HepG2 (cell line): ENCODE results near the gene GPBAR1. TPM values are rescaled to one million over a fixed set of nuclear protein-coding genes. Genes with fewer than 3 reads are reported as not detected.

Source experiments
- ARNT ChIP-seq: fragments of 450-650 bp; IDR thresholded peaks from 2 replicates; pipeline ENCODE4 v1.6.1; 2017
- ATF7 ChIP-seq, 2 experiments: fragments of 450-650 bp in 1 of 2; sonication (generic) in 1 of 2; formaldehyde crosslinking in 1 of 2; IDR thresholded peaks; 2 replicates each; pipeline versions ENCODE4 v1.4.0 to v1.6.1; 2016 to 2020; ENCODE audit warnings: antibody characterized with exemption in 1 of 2, mild to moderate bottlenecking in 1 of 2, missing genetic modification reagents in 1 of 2
- CREM ChIP-seq, 2 experiments: sonication (generic) in 1 of 2; formaldehyde crosslinking in 1 of 2; IDR thresholded peaks; 2 replicates each; pipeline versions ENCODE4 v1.4.0 to v1.6.1; 2016 to 2020; ENCODE audit warnings: antibody characterized with exemption in 1 of 2, mild to moderate bottlenecking in 1 of 2, missing genetic modification reagents in 1 of 2
- FOXA1 ChIP-seq, 2 experiments: fragments of 450-650 bp in 1 of 2; sonication (generic) in 1 of 2; formaldehyde crosslinking in 1 of 2; IDR thresholded peaks; 2 replicates each; pipeline versions ENCODE4 v1.4.0 to v1.6.1; 2016 to 2020; ENCODE audit warnings: missing genetic modification reagents in 1 of 2
- GFI1 ChIP-seq: sonication (generic); formaldehyde crosslinking; IDR thresholded peaks from 2 replicates; pipeline ENCODE4 v1.5.0; 2020; ENCODE audit warnings: missing genetic modification reagents, mild to moderate bottlenecking, borderline replicate concordance
- JDP2 ChIP-seq: sonication (generic); formaldehyde crosslinking; IDR thresholded peaks from 2 replicates; pipeline ENCODE4 v1.8.1; 2022; ENCODE audit warnings: missing genetic modification reagents, borderline replicate concordance
- NCOA2 ChIP-seq: sonication (generic); formaldehyde crosslinking; IDR thresholded peaks from 2 replicates; pipeline ENCODE4 v1.8.0; 2022; ENCODE audit warnings: inconsistent platforms
- NFYC ChIP-seq: IDR thresholded peaks from 2 replicates; pipeline ENCODE4 v1.6.1; 2016; ENCODE audit warnings: missing genetic modification reagents, missing compliant biosample characterization
- PAXIP1 ChIP-seq: sonication (generic); formaldehyde crosslinking; conservative IDR thresholded peaks from 2 replicates; pipeline ENCODE4 v1.4.0; 2020; ENCODE audit warnings: mild to moderate bottlenecking, missing genetic modification reagents, moderate library complexity
- PITX1 ChIP-seq: sonication (generic); formaldehyde crosslinking; IDR thresholded peaks from 2 replicates; pipeline ENCODE4 v1.5.1; 2020; ENCODE audit warnings: mild to moderate bottlenecking, missing genetic modification reagents
- PTBP1 ChIP-seq: fragments of 200-400 bp; formaldehyde crosslinking; IDR thresholded peaks from 2 replicates; pipeline ENCODE4 v1.6.1; 2018; ENCODE audit warnings: low read length, low read depth; ENCODE audit not compliant: poor library complexity, severe bottlenecking
- TCF7 ChIP-seq: sonication (generic); IDR thresholded peaks from 2 replicates; pipeline ENCODE4 v1.6.1; 2016; ENCODE audit warnings: antibody characterized with exemption, low read depth
- THAP7 ChIP-seq: sonication (generic); formaldehyde crosslinking; IDR thresholded peaks from 2 replicates; pipeline ENCODE4 v1.8.1; 2023; ENCODE audit warnings: mild to moderate bottlenecking, missing genetic modification reagents
- ZNF142 ChIP-seq: sonication (generic); formaldehyde crosslinking; IDR thresholded peaks from 2 replicates; pipeline ENCODE4 v1.4.0; 2020; ENCODE audit warnings: missing genetic modification reagents
- ZNF232 ChIP-seq: sonication (generic); formaldehyde crosslinking; IDR thresholded peaks from 2 replicates; pipeline ENCODE4 v1.4.0; 2020; ENCODE audit warnings: missing genetic modification reagents, borderline replicate concordance
- ZNF414 ChIP-seq: sonication (generic); formaldehyde crosslinking; IDR thresholded peaks from 2 replicates; pipeline ENCODE4 v1.5.0; 2020; ENCODE audit warnings: missing genetic modification reagents
- ZNF557 ChIP-seq: sonication (generic); formaldehyde crosslinking; IDR thresholded peaks from 2 replicates; pipeline ENCODE4 v1.4.0; 2020; ENCODE audit warnings: missing genetic modification reagents
- ZNF879 ChIP-seq: sonication (generic); formaldehyde crosslinking; IDR thresholded peaks from 2 replicates; pipeline ENCODE4 v1.8.1; 2023; ENCODE audit warnings: missing genetic modification reagents
- ZSCAN9 ChIP-seq: IDR thresholded peaks from 2 replicates; pipeline ENCODE4 v1.6.1; 2016; ENCODE audit warnings: borderline replicate concordance
- polyA plus RNA-seq, 8 experiments: library from polyadenylated mRNA; depleted of rRNA in 3 of 8; stranded (reverse) in 7 of 8; unstranded in 1 of 8; fragments of >200 nt; fragmentation: Illumina TruSeq in 4 of 8; extraction: Trizol in 4 of 8; gene quantifications; 2 replicates each; pipeline versions ENCODE4 v1.2.1 to v1.2.3, GENCODE V29; 2011 to 2016; ENCODE audit warnings: low read depth in 4 of 8, missing spikeins in 1 of 8, mixed read lengths in 1 of 8; ENCODE audit not compliant: insufficient read depth in 1 of 8
- total RNA-seq, 5 experiments: library from RNA; depleted of rRNA; stranded (reverse); fragments of >200 nt; fragmentation: Illumina TruSeq; extraction: Trizol; gene quantifications; 2 replicates each; pipeline ENCODE4 v1.2.3, GENCODE V29; 2016; ENCODE audit warnings: low read depth in 1 of 5

GPBAR1 gene
- total and polyA plus RNA-seq, 2 of the 13 experiments (the other 11 are each of a cell fraction or from before 2014, with no cell fraction given), result 0.05 to 0.09 TPM

- 0 out of 2 replicates have a peak, but pooled peaks have one; percentile 49 for TF ChIP-seq ZNF142 (CRISPR knock-in tag)
- TF ChIP-seq TCF7, result no peak
- TF ChIP-seq PITX1 (CRISPR knock-in tag), result 0 out of 2 replicates have a peak, but pooled peaks have one; percentile 41
- no peak for TF ChIP-seq NFYC (CRISPR knock-in tag)
- no peak for TF ChIP-seq FOXA1 (IDR thresholded peaks at IDR 0.05)
- TF ChIP-seq FOXA1 (CRISPR knock-in tag; IDR thresholded peaks at IDR 0.05), result peak; percentile 66
- peak; percentile 35; the same call in 1 of the 2 replicates for TF ChIP-seq ZSCAN9
- TF ChIP-seq GFI1, result 0 out of 2 replicates have a peak, but pooled peaks have one; percentile 25
- no peak for TF ChIP-seq THAP7 (CRISPR knock-in tag)
- no peak for TF ChIP-seq CREM (IDR thresholded peaks at IDR 0.05)
- TF ChIP-seq CREM (CRISPR knock-in tag; IDR thresholded peaks at IDR 0.05), result no peak
- peak; percentile 22; the same call in 1 of the 2 replicates for TF ChIP-seq ZNF232 (CRISPR knock-in tag)
- no peak for TF ChIP-seq ZNF879 (CRISPR knock-in tag)
- no peak for TF ChIP-seq PAXIP1 (CRISPR knock-in tag)
- TF ChIP-seq ZNF557, result peak; percentile 23; the same call in 1 of the 2 replicates
- TF ChIP-seq ARNT, result no peak
- TF ChIP-seq PTBP1, result no peak
- TF ChIP-seq ZNF414, result no peak
- TF ChIP-seq JDP2 (CRISPR knock-in tag), result no peak
- TF ChIP-seq NCOA2 (CRISPR knock-in tag), result no peak
- TF ChIP-seq ATF7 (IDR thresholded peaks at IDR 0.05), result no peak
- no peak for TF ChIP-seq ATF7 (CRISPR knock-in tag; IDR thresholded peaks at IDR 0.05)
These were observed 11.9 kb downstream of the GPBAR1 start (continued) for GRCh38 chr2:218272531-218273212.
